Ovary (tissue), 3 donors: ENCODE results near the gene F12.

Source experiments
- POLR2A ChIP-seq: fragments of 450-650 bp; IDR thresholded peaks from one replicate; pipeline ENCODE4 v1.6.1; 2017; ENCODE audit warnings: antibody characterized with exemption, mild to moderate bottlenecking, moderate library complexity
- TF ChIP-seq, protein P1 (sequence below), 3 donors: fragments of 450-650 bp in 2 of 3; fragments of 200-600 bp in 1 of 3; IDR thresholded peaks; one replicate each; pipeline versions ENCODE4 v1.5.1 to v1.8.0; 2016 to 2022; ENCODE audit warnings: antibody characterized with exemption in 3 of 3, mild to moderate bottlenecking in 1 of 3
- donor health status: DM: no; HTN: no; CAD: no.

DNA sequence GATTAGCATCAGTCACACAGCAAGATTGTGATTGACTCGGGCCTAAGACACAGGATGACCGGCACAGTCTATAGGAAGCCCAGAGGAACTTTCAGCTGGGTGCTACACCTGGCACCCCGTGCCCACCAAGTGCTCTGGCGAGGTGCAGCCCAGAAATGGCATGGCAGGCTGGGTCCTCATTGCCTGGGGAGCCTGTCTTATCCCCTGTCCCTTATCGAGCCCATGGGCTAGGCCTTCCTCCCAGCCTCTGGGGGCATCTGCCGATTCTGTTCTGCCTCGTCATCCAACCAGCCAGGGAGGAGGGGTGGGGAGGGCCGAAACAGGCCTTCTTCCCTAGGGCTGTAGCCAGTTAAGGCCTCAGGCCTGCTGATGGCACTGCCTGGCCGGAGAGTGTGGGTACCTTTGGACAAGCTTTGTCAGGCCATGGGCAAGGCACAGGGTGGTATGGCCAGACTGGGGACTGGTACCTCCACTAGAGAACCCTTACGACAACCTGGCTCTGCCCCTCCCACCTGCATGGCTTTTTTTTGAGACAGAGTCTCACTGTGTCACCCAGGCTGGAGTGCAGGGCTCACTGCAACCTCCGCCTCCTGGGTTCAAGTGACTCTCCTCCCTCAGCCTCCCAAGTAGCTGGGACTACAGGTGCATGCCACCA lies 18.7 kb upstream of the F12 start:
- no peak for TF ChIP-seq POLR2A
- TF ChIP-seq, protein P1, sequence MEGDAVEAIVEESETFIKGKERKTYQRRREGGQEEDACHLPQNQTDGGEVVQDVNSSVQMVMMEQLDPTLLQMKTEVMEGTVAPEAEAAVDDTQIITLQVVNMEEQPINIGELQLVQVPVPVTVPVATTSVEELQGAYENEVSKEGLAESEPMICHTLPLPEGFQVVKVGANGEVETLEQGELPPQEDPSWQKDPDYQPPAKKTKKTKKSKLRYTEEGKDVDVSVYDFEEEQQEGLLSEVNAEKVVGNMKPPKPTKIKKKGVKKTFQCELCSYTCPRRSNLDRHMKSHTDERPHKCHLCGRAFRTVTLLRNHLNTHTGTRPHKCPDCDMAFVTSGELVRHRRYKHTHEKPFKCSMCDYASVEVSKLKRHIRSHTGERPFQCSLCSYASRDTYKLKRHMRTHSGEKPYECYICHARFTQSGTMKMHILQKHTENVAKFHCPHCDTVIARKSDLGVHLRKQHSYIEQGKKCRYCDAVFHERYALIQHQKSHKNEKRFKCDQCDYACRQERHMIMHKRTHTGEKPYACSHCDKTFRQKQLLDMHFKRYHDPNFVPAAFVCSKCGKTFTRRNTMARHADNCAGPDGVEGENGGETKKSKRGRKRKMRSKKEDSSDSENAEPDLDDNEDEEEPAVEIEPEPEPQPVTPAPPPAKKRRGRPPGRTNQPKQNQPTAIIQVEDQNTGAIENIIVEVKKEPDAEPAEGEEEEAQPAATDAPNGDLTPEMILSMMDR (IDR thresholded peaks at IDR 0.05) = no peak
